GM23338 (cell line): Measurements from ENCODE around the gene MMADHC. TPM values are rescaled to one million over a fixed set of nuclear protein-coding genes. Genes with fewer than 3 reads are reported as not detected.

Source experiments
- ATAC-seq: fragments of 200-7000 bp; cut with Tn5 transposase; 3 replicates; pipeline ENCODE4 v1.9.1; 2020
- DNase-seq: peaks from one replicate; pipeline ENCODE4 v3.0.0-alpha.2; 2015; ENCODE audit warnings: low spot score
- H2AFZ ChIP-seq: fragments of 200-600 bp; sonication (generic); 2 replicates; pipeline ENCODE4 v1.8.0; 2016; ENCODE audit warnings: antibody characterized with exemption, mild to moderate bottlenecking, moderate library complexity
- H3F3A ChIP-seq: fragments of 200-600 bp; sonication (generic); replicated peaks from 2 replicates; pipeline ENCODE4 v1.8.0; 2017; ENCODE audit warnings: antibody characterized with exemption, mixed run types, low read depth
- H3K27ac ChIP-seq: fragments of 200-600 bp; sonication (generic); 2 replicates; pipeline ENCODE4 v1.6.1; 2016; ENCODE audit warnings: low read depth
- H3K27me3 ChIP-seq: fragments of 200-600 bp; sonication (generic); 2 replicates; pipeline ENCODE4 v1.8.0; 2016; ENCODE audit warnings: mild to moderate bottlenecking, mixed run types, moderate library complexity; ENCODE audit not compliant: insufficient read depth
- H3K36me3 ChIP-seq: fragments of 200-600 bp; sonication (generic); 2 replicates; pipeline ENCODE4 v1.8.0; 2016; ENCODE audit warnings: mild to moderate bottlenecking; ENCODE audit not compliant: insufficient read depth
- H3K4me1 ChIP-seq: fragments of 200-600 bp; sonication (generic); 2 replicates; pipeline ENCODE4 v1.8.0; 2016; ENCODE audit warnings: mild to moderate bottlenecking, moderate library complexity; ENCODE audit not compliant: insufficient read depth
- H3K4me2 ChIP-seq: fragments of 200-600 bp; sonication (generic); 2 replicates; pipeline ENCODE4 v1.7.1; 2017; ENCODE audit warnings: mixed run types
- H3K4me3 ChIP-seq: fragments of 200-600 bp; sonication (generic); 2 replicates; pipeline ENCODE4 v1.6.1; 2016; ENCODE audit warnings: mixed run types
- H3K79me2 ChIP-seq: fragments of 200-600 bp; sonication (generic); replicated peaks from 2 replicates; pipeline ENCODE4 v1.8.0; 2017; ENCODE audit warnings: mild to moderate bottlenecking; ENCODE audit not compliant: insufficient read depth
- H3K9me2 ChIP-seq: fragments of 200-600 bp; sonication (generic); 2 replicates; pipeline ENCODE4 v1.8.0; 2017; ENCODE audit not compliant: insufficient read depth
- H4K20me1 ChIP-seq: fragments of 200-600 bp; sonication (generic); replicated peaks from 2 replicates; pipeline ENCODE4 v1.8.0; 2017; ENCODE audit warnings: mild to moderate bottlenecking; ENCODE audit not compliant: insufficient read depth
- H3K27ac Mint-ChIP-seq: 2 replicates; pipeline ENCODE4 v1.8.0; 2020; ENCODE audit warnings: inconsistent platforms, mild to moderate bottlenecking, moderate library complexity, mixed read lengths
- H3K27me3 Mint-ChIP-seq: 3 replicates; pipeline ENCODE4 v1.8.0; 2022; ENCODE audit warnings: low read depth, mild to moderate bottlenecking, moderate library complexity, mixed read lengths, inconsistent platforms; ENCODE audit not compliant: insufficient read depth, poor library complexity
- H3K36me3 Mint-ChIP-seq: 3 replicates; pipeline ENCODE4 v1.8.0; 2021; ENCODE audit warnings: low read depth, mild to moderate bottlenecking, inconsistent platforms, moderate library complexity, mixed read lengths
- H3K4me1 Mint-ChIP-seq: 3 replicates; pipeline ENCODE4 v1.8.0; 2020; ENCODE audit warnings: mild to moderate bottlenecking, inconsistent platforms, mixed read lengths
- H3K4me3 Mint-ChIP-seq: 3 replicates; pipeline ENCODE4 v1.8.0; 2021; ENCODE audit warnings: moderate library complexity, mild to moderate bottlenecking, inconsistent platforms, mixed read lengths
- H3K9me3 Mint-ChIP-seq: 3 replicates; pipeline ENCODE4 v1.8.0; 2020; ENCODE audit warnings: moderate library complexity, mild to moderate bottlenecking, inconsistent platforms, mixed read lengths
- CREB1 ChIP-seq: fragments of 250-450 bp; sonication (Bioruptor Pico); IDR thresholded peaks from 2 replicates; pipeline ENCODE4 v1.5.0; 2020; ENCODE audit warnings: low read depth, mild to moderate bottlenecking, moderate library complexity
- EZH2 ChIP-seq: fragments of 200-600 bp; sonication (generic); IDR thresholded peaks from one replicate; pipeline ENCODE4 v1.8.0; 2017; ENCODE audit warnings: antibody characterized with exemption, mild to moderate bottlenecking, low read depth; ENCODE audit not compliant: unreplicated experiment
- polyA plus RNA-seq: library from polyadenylated mRNA; unstranded; fragments of >200 nt; fragmentation: Nextera tagmentation; extraction: Ambion mirVana; gene quantifications from 2 replicates; pipeline ENCODE4 v1.2.1, GENCODE V29; 2016
- total RNA-seq: library from RNA; depleted of rRNA; stranded (reverse); fragments of >200 nt; shearing (Covaris generic); gene quantifications from 2 replicates; pipeline ENCODE4 v1.2.3, GENCODE V29; 2014
- TF ChIP-seq, protein P1 (sequence below), 2 experiments: fragments of 200-600 bp in 1 of 2; sonication (generic) in 1 of 2; conservative IDR thresholded peaks; 2 replicates each; pipeline versions ENCODE4 v1.5.1 to v1.6.1; 2016 to 2017; ENCODE audit warnings: antibody characterized with exemption in 2 of 2, low read depth in 2 of 2, mild to moderate bottlenecking in 2 of 2, moderate library complexity in 1 of 2
- TF ChIP-seq, protein P2 (sequence below): fragments of 250-450 bp; sonication (Bioruptor Pico); IDR thresholded peaks from 2 replicates; pipeline ENCODE4 v1.5.0; 2020; ENCODE audit warnings: mild to moderate bottlenecking, moderate library complexity

MMADHC gene
- total and polyA plus RNA-seq, 2 experiments from 2014 or later: 135 to 163 TPM

DNA sequence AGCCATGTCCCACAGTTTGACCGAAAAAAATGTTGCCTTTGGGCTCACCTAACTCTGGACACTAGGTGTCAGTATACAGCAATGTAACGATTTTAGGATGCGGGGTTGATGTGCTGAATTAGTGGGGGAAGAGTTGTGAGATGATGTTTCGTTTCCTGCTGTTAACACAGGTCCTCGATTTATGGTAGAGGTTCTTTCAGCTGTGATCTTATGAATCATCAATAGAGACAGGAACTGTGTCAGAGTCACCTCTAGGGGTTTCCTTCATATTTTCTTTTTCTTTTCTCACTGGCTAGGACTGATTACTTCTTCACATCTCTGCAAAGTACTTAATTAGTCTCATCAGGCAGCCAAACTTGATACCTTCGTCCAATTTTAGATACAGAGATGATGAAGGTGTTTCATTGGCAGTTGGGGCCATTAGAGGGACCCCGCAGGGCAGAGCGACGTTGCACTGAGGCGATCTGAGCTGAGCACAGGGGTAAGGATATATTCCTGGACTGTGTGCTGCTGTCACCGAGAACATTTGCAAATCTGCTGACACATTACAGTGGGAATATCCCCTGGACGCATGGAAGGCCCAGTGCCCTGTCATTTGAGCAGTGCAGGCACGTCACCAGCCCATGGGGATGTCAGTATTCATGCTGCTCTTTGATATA lies 10.2 kb upstream of the MMADHC start:
- ATAC-seq: peak; percentile 96
- Histone ChIP-seq H3K27me3 (no peaks in the 10 kb centered on the region), H3K27ac (no peak overlapping the region), H2AFZ (0 out of 2 replicates have a peak overlapping the region, but pooled peaks have one; percentile 13), H3K36me3 (no peaks in the 10 kb centered on the region), H3K9me2 (no peaks in the 10 kb centered on the region), H3K79me2 (no peaks in the 10 kb centered on the region), H3K4me1 (peaks cover 8% of the 10 kb centered on the region; the same call in 1 of the 2 replicates), H3K4me3 (no peak overlapping the region), H3F3A (no peaks in the 10 kb centered on the region), H3K4me2 (no peak overlapping the region), H4K20me1 (no peaks in the 10 kb centered on the region)
- peak; percentile 84 for DNase-seq
- peaks cover 5% of the 10 kb centered on the region; the same call in 2 of the 3 replicates for H3K36me3 Mint-ChIP-seq
- 0 out of 2 replicates have a peak overlapping the region, but pooled peaks have one; percentile 30 for H3K27ac Mint-ChIP-seq
- TF ChIP-seq, protein P1, sequence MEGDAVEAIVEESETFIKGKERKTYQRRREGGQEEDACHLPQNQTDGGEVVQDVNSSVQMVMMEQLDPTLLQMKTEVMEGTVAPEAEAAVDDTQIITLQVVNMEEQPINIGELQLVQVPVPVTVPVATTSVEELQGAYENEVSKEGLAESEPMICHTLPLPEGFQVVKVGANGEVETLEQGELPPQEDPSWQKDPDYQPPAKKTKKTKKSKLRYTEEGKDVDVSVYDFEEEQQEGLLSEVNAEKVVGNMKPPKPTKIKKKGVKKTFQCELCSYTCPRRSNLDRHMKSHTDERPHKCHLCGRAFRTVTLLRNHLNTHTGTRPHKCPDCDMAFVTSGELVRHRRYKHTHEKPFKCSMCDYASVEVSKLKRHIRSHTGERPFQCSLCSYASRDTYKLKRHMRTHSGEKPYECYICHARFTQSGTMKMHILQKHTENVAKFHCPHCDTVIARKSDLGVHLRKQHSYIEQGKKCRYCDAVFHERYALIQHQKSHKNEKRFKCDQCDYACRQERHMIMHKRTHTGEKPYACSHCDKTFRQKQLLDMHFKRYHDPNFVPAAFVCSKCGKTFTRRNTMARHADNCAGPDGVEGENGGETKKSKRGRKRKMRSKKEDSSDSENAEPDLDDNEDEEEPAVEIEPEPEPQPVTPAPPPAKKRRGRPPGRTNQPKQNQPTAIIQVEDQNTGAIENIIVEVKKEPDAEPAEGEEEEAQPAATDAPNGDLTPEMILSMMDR (conservative IDR thresholded peaks at IDR 0.05; ENCODE audit: low read depth in 2 of 2): peak; percentile 88 to 99
- TF ChIP-seq CREB1 (CRISPR knock-in tag) (peak; percentile 5; the same call in 1 of the 2 replicates), EZH2 (no peak)
- TF ChIP-seq, protein P2, sequence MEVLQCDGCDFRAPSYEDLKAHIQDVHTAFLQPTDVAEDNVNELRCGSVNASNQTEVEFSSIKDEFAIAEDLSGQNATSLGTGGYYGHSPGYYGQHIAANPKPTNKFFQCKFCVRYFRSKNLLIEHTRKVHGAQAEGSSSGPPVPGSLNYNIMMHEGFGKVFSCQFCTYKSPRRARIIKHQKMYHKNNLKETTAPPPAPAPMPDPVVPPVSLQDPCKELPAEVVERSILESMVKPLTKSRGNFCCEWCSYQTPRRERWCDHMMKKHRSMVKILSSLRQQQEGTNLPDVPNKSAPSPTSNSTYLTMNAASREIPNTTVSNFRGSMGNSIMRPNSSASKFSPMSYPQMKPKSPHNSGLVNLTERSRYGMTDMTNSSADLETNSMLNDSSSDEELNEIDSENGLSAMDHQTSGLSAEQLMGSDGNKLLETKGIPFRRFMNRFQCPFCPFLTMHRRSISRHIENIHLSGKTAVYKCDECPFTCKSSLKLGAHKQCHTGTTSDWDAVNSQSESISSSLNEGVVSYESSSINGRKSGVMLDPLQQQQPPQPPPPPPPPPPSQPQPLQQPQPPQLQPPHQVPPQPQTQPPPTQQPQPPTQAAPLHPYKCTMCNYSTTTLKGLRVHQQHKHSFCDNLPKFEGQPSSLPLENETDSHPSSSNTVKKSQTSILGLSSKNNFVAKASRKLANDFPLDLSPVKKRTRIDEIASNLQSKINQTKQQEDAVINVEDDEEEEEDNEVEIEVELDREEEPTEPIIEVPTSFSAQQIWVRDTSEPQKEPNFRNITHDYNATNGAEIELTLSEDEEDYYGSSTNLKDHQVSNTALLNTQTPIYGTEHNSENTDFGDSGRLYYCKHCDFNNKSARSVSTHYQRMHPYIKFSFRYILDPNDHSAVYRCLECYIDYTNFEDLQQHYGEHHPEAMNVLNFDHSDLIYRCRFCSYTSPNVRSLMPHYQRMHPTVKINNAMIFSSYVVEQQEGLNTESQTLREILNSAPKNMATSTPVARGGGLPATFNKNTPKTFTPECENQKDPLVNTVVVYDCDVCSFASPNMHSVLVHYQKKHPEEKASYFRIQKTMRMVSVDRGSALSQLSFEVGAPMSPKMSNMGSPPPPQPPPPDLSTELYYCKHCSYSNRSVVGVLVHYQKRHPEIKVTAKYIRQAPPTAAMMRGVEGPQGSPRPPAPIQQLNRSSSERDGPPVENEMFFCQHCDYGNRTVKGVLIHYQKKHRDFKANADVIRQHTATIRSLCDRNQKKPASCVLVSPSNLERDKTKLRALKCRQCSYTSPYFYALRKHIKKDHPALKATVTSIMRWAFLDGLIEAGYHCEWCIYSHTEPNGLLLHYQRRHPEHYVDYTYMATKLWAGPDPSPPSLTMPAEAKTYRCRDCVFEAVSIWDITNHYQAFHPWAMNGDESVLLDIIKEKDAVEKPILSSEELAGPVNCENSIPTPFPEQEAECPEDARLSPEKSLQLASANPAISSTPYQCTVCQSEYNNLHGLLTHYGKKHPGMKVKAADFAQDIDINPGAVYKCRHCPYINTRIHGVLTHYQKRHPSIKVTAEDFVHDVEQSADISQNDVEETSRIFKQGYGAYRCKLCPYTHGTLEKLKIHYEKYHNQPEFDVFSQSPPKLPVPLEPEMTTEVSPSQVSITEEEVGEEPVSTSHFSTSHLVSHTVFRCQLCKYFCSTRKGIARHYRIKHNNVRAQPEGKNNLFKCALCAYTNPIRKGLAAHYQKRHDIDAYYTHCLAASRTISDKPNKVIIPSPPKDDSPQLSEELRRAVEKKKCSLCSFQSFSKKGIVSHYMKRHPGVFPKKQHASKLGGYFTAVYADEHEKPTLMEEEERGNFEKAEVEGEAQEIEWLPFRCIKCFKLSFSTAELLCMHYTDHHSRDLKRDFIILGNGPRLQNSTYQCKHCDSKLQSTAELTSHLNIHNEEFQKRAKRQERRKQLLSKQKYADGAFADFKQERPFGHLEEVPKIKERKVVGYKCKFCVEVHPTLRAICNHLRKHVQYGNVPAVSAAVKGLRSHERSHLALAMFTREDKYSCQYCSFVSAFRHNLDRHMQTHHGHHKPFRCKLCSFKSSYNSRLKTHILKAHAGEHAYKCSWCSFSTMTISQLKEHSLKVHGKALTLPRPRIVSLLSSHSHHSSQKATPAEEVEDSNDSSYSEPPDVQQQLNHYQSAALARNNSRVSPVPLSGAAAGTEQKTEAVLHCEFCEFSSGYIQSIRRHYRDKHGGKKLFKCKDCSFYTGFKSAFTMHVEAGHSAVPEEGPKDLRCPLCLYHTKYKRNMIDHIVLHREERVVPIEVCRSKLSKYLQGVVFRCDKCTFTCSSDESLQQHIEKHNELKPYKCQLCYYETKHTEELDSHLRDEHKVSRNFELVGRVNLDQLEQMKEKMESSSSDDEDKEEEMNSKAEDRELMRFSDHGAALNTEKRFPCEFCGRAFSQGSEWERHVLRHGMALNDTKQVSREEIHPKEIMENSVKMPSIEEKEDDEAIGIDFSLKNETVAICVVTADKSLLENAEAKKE (CRISPR knock-in tag): 0 out of 2 replicates have a peak, but pooled peaks have one; percentile 57
- H3K4me3 Mint-ChIP-seq: no peak overlapping the region
- H3K27me3 Mint-ChIP-seq: peaks cover 2% of the 10 kb centered on the region
- peaks cover 18% of the 10 kb centered on the region; the same call in 2 of the 3 replicates for H3K4me1 Mint-ChIP-seq
- peaks cover 13% of the 10 kb centered on the region for H3K9me3 Mint-ChIP-seq
